Vagina (tissue), 2 donors: ENCODE results near the gene MRPL20. TPM values are rescaled to one million over a fixed set of nuclear protein-coding genes. Genes with fewer than 3 reads are reported as not detected.

ENCODE experiments used
- DNase-seq, 2 donors: peaks; one replicate each; pipeline ENCODE4 v3.0.0-alpha.2; 2017; ENCODE audit errors: extremely low spot score in 2 of 2
- H3K27ac ChIP-seq: fragments of 200-600 bp; sonication (generic); one replicate; pipeline ENCODE4 v1.5.1; 2019
- H3K27me3 ChIP-seq: fragments of 200-600 bp; sonication (generic); one replicate; pipeline ENCODE4 v1.5.1; 2019
- H3K36me3 ChIP-seq, 2 donors: fragments of 200-600 bp; sonication (generic); one replicate each; pipeline ENCODE4 v1.5.1; 2017 to 2019
- H3K4me1 ChIP-seq: fragments of 200-600 bp; sonication (generic); one replicate; pipeline ENCODE4 v1.5.1; 2019
- H3K4me3 ChIP-seq, 2 donors: fragments of 200-600 bp; sonication (generic); 1 replicate in 1 of 2; 2 replicates in 1 of 2; pipeline ENCODE4 v1.5.1; 2016 to 2019
- H3K9me3 ChIP-seq: fragments of 200-600 bp; sonication (generic); one replicate; pipeline ENCODE4 v1.5.1; 2019
- CTCF ChIP-seq, 3 experiments: fragments of 450-650 bp in 2 of 3; fragments of 200-600 bp in 1 of 3; sonication (generic) in 1 of 3; IDR thresholded peaks; one replicate each; pipeline ENCODE4 v1.5.1; 2017 to 2019; ENCODE audit warnings: antibody characterized with exemption in 3 of 3, mild to moderate bottlenecking in 2 of 3, moderate library complexity in 2 of 3
- POLR2A ChIP-seq, 2 donors: fragments of 450-650 bp; IDR thresholded peaks; one replicate each; pipeline ENCODE4 v1.6.1; 2017; ENCODE audit warnings: antibody characterized with exemption in 2 of 2, mild to moderate bottlenecking in 2 of 2, moderate library complexity in 2 of 2
- POLR2AphosphoS5 ChIP-seq, 2 donors: sonication (generic); formaldehyde crosslinking; IDR thresholded peaks; one replicate each; pipeline ENCODE4 v1.9.0; 2017; ENCODE audit warnings: antibody characterized with exemption in 2 of 2, mild to moderate bottlenecking in 2 of 2, low read depth in 1 of 2; ENCODE audit not compliant: insufficient read depth in 1 of 2
- intact Hi-C: fragments of 100-400 bp; cut with DNase I; formaldehyde crosslinking; loops from one replicate; pipeline ENCODE4 v1.15.1; 2023
- total RNA-seq: library from RNA; depleted of rRNA; stranded (reverse); fragments of >200 nt; gene quantifications from one replicate; pipeline ENCODE4 v1.2.3, GENCODE V29; 2016

MRPL20 gene
- total RNA-seq, 1 donor from 2014 or later = 84.2 TPM

GRCh38 chr1:1356796-1357401 lies 50.2 kb downstream of the MRPL20 start:
- intact Hi-C loops = no loop called here
- Histone ChIP-seq H3K27ac (peak overlapping the region; percentile 92), H3K9me3 (no peaks in the 10 kb centered on the region), H3K4me1 (peaks cover 97% of the 10 kb centered on the region), H3K36me3 (peaks cover 0 to 8% of the 10 kb centered on the region in 2 donors), H3K4me3 (peak overlapping the region; percentile 54 to 61), H3K27me3 (no peaks in the 10 kb centered on the region)
- TF ChIP-seq POLR2AphosphoS5 (IDR thresholded peaks at IDR 0.05; ENCODE audit: insufficient read depth in 1 of 2, low read depth in 1 of 2) (no peak), CTCF (IDR thresholded peaks at IDR 0.05) (no peak), POLR2A (IDR thresholded peaks at IDR 0.05) (no peak)
- no peak for DNase-seq

GRCh38 chr1:1356166-1356795 lies 50.8 kb downstream of the MRPL20 start:
- peaks cover 97% of the 10 kb centered on the region for H3K4me1 ChIP-seq
- intact Hi-C loops = no loop called here
- H3K9me3 ChIP-seq = no peaks in the 10 kb centered on the region
- DNase-seq = no peak
- H3K27me3 ChIP-seq = no peaks in the 10 kb centered on the region
- H3K36me3 ChIP-seq = peaks cover 0 to 8% of the 10 kb centered on the region in 2 donors
- no peak for TF ChIP-seq CTCF (IDR thresholded peaks at IDR 0.05)
- no peak for TF ChIP-seq POLR2A (IDR thresholded peaks at IDR 0.05)
- no peak for TF ChIP-seq POLR2AphosphoS5 (IDR thresholded peaks at IDR 0.05; ENCODE audit: insufficient read depth in 1 of 2, low read depth in 1 of 2)
- peak overlapping the region; percentile 92 for H3K27ac ChIP-seq
- H3K4me3 ChIP-seq = peak overlapping the region; percentile 54 to 61

GRCh38 chr1:1355416-1355815 lies 51.7 kb downstream of the MRPL20 start:
- peak overlapping the region; percentile 33 to 54 for H3K4me3 ChIP-seq
- H3K9me3 ChIP-seq = no peaks in the 10 kb centered on the region
- H3K36me3 ChIP-seq = peaks cover 0 to 8% of the 10 kb centered on the region in 2 donors
- TF ChIP-seq CTCF (IDR thresholded peaks at IDR 0.05) (no peak), POLR2A (IDR thresholded peaks at IDR 0.05) (no peak), POLR2AphosphoS5 (IDR thresholded peaks at IDR 0.05; ENCODE audit: insufficient read depth in 1 of 2, low read depth in 1 of 2) (no peak)
- no peaks in the 10 kb centered on the region for H3K27me3 ChIP-seq
- DNase-seq = no peak
- intact Hi-C loops = no loop called here
- peak overlapping the region; percentile 92 for H3K27ac ChIP-seq
- peaks cover 90% of the 10 kb centered on the region for H3K4me1 ChIP-seq

GRCh38 chr1:1354271-1355247 lies 52.5 kb downstream of the MRPL20 start:
- no peaks in the 10 kb centered on the region for H3K9me3 ChIP-seq
- intact Hi-C loops = no loop called here
- no peak for TF ChIP-seq POLR2A (IDR thresholded peaks at IDR 0.05)
- TF ChIP-seq POLR2AphosphoS5 (IDR thresholded peaks at IDR 0.05; ENCODE audit: insufficient read depth in 1 of 2, low read depth in 1 of 2) = no peak
- H3K4me3 ChIP-seq = peak overlapping the region; percentile 33 to 54
- DNase-seq = no peak
- H3K27me3 ChIP-seq = no peaks in the 10 kb centered on the region
- H3K27ac ChIP-seq = peak overlapping the region; percentile 92
- H3K4me1 ChIP-seq = peaks cover 81% of the 10 kb centered on the region
- peaks cover 0 to 8% of the 10 kb centered on the region in 2 donors for H3K36me3 ChIP-seq

- H3K27ac ChIP-seq = peak overlapping the region; percentile 15
- peaks cover 71% of the 10 kb centered on the region for H3K4me1 ChIP-seq
- peaks cover 0 to 8% of the 10 kb centered on the region in 2 donors for H3K36me3 ChIP-seq
- no peaks in the 10 kb centered on the region for H3K27me3 ChIP-seq
- TF ChIP-seq CTCF (IDR thresholded peaks at IDR 0.05) (no peak), POLR2AphosphoS5 (IDR thresholded peaks at IDR 0.05; ENCODE audit: insufficient read depth in 1 of 2, low read depth in 1 of 2) (no peak), POLR2A (IDR thresholded peaks at IDR 0.05) (no peak)
- intact Hi-C loops = no loop called here
- no peaks in the 10 kb centered on the region for H3K9me3 ChIP-seq
- H3K4me3 ChIP-seq = no peak overlapping the region
- no peak for DNase-seq
These were observed 53.5 kb downstream of the MRPL20 start for GRCh38 chr1:1353389-1354151.
